ENCODE results near the gene GALNT10. TPM values are rescaled to one million over a fixed set of nuclear protein-coding genes. Genes with fewer than 3 reads are reported as not detected.

Gene GALNT10
- total and polyA plus RNA-seq, 10 donors, result 7.6 to 50.2 (median 43.5) TPM

GRCh38 chr5:154203798-154204578 is 13.5 kb downstream of the GALNT10 start:
- TF ChIP-seq POLR2A (IDR thresholded peaks at IDR 0.05) (no peak), CTCF (IDR thresholded peaks at IDR 0.05 in 8 of 11, conservative IDR thresholded peaks at IDR 0.05 in 3 of 11) (no peak)
- Histone ChIP-seq H3K4me3 (no peak overlapping the region), H3K9me3 (peaks cover 0 to 4% (median 0%) of the 10 kb centered on the region in 8 donors), H3K27me3 (replicated peaks in 1 of 7) (no peaks in the 10 kb centered on the region), H3K27ac (no peak overlapping the region), H3K36me3 (peaks cover 0 to 61% (median 2%) of the 10 kb centered on the region in 6 donors), H3K4me1 (peaks cover 0 to 69% (median 26%) of the 10 kb centered on the region in 6 donors)
- WGBS, 5 donors, result 89 to 97% (median 95%) methylated on average over 4 of the region's 4 CpGs
- intact Hi-C loops (cut with DNase I; ENCODE audit: low total_unique reads), result no loop called here
- DNase-seq, result no peak

- H3K27ac ChIP-seq, result no peak overlapping the region
- H3K4me1 ChIP-seq, result peaks cover 0 to 57% (median 14%) of the 10 kb centered on the region in 6 donors
- no peaks in the 10 kb centered on the region for H3K27me3 ChIP-seq (replicated peaks in 1 of 7)
- H3K4me3 ChIP-seq, result no peak overlapping the region
- WGBS, 5 donors, result 89 to 95% (median 95%) methylated on average over 6 of the region's 6 CpGs
- intact Hi-C loops (cut with DNase I; ENCODE audit: low total_unique reads), result no loop called here
- DNase-seq, result no peak
- no peak for TF ChIP-seq CTCF (IDR thresholded peaks at IDR 0.05 in 8 of 11, conservative IDR thresholded peaks at IDR 0.05 in 3 of 11)
- TF ChIP-seq POLR2A (IDR thresholded peaks at IDR 0.05), result no peak
- no peak for TF ChIP-seq POLR2AphosphoS5 (IDR thresholded peaks at IDR 0.05)
- H3K9me3 ChIP-seq, result peaks cover 0 to 5% (median 0%) of the 10 kb centered on the region in 8 donors
- H3K36me3 ChIP-seq, result peaks cover 0 to 64% (median 2%) of the 10 kb centered on the region in 6 donors
Measured at GRCh38 chr5:154205441-154206117, 15.0 kb downstream of the GALNT10 start.

- H3K36me3 ChIP-seq, result peaks cover 0 to 61% (median 2%) of the 10 kb centered on the region in 6 donors
- TF ChIP-seq POLR2AphosphoS5 (IDR thresholded peaks at IDR 0.05), result no peak
- no peak for TF ChIP-seq POLR2A (IDR thresholded peaks at IDR 0.05)
- TF ChIP-seq CTCF (IDR thresholded peaks at IDR 0.05 in 8 of 11, conservative IDR thresholded peaks at IDR 0.05 in 3 of 11), result no peak
- DNase-seq, result no peak
- no peak overlapping the region for H3K4me3 ChIP-seq
- H3K27ac ChIP-seq, result no peak overlapping the region
- intact Hi-C loops (cut with DNase I; ENCODE audit: low total_unique reads), result no loop called here
- peaks cover 0 to 56% (median 14%) of the 10 kb centered on the region in 6 donors for H3K4me1 ChIP-seq
- H3K27me3 ChIP-seq (replicated peaks in 1 of 7), result no peaks in the 10 kb centered on the region
- WGBS, 5 donors, result 63 to 95% (median 71%) methylated on average over 6 of the region's 6 CpGs
- H3K9me3 ChIP-seq, result peaks cover 0 to 5% (median 0%) of the 10 kb centered on the region in 8 donors
Measured at GRCh38 chr5:154206311-154206710, 15.8 kb downstream of the GALNT10 start.

GRCh38 chr5:154207204-154207603 is 16.7 kb downstream of the GALNT10 start:
- Histone ChIP-seq H3K4me3 (no peak overlapping the region), H3K27me3 (replicated peaks in 1 of 7) (no peaks in the 10 kb centered on the region), H3K36me3 (peaks cover 0 to 64% (median 2%) of the 10 kb centered on the region in 6 donors), H3K9me3 (peaks cover 0 to 5% (median 0%) of the 10 kb centered on the region in 8 donors), H3K4me1 (peaks cover 0 to 56% (median 13%) of the 10 kb centered on the region in 6 donors), H3K27ac (no peak overlapping the region)
- 70 to 95% (median 84%) methylated on average over 4 of the region's 4 CpGs for WGBS, 5 donors
- DNase-seq, result no peak
- TF ChIP-seq POLR2AphosphoS5 (IDR thresholded peaks at IDR 0.05) (no peak), CTCF (IDR thresholded peaks at IDR 0.05 in 8 of 11, conservative IDR thresholded peaks at IDR 0.05 in 3 of 11) (no peak), POLR2A (IDR thresholded peaks at IDR 0.05) (no peak)
- intact Hi-C loops (cut with DNase I; ENCODE audit: low total_unique reads), result no loop called here

All from spleen (tissue), 11 donors.